Liver (tissue), 9 donors: ENCODE results near the gene RPTOR. TPM values are rescaled to one million over a fixed set of nuclear protein-coding genes. Genes with fewer than 3 reads are reported as not detected.

Experiments
- DNase-seq: peaks from one replicate; pipeline ENCODE4 v3.0.0-alpha.2; 2017; ENCODE audit warnings: low spot score
- H3K27ac ChIP-seq, 2 donors: one replicate each; pipeline ENCODE4 v1.7.0; 2013; ENCODE audit warnings: inconsistent platforms in 2 of 2, low read length in 2 of 2, control low read depth in 1 of 2, low read depth in 1 of 2, mild to moderate bottlenecking in 1 of 2
- H3K27me3 ChIP-seq, 4 donors: one replicate each; pipeline versions ENCODE4 v1.6.1 to v1.7.0; 2013; ENCODE audit warnings: low read length in 3 of 4, inconsistent platforms in 1 of 4, mild to moderate bottlenecking in 1 of 4, moderate library complexity in 1 of 4; ENCODE audit not compliant: control insufficient read depth in 4 of 4, insufficient read depth in 4 of 4
- H3K36me3 ChIP-seq, 4 donors: one replicate each; pipeline versions ENCODE4 v1.6.1 to v1.7.0; 2013; ENCODE audit warnings: low read length in 3 of 4, mild to moderate bottlenecking in 3 of 4, low read depth in 1 of 4, moderate library complexity in 1 of 4; ENCODE audit not compliant: control insufficient read depth in 4 of 4, insufficient read depth in 3 of 4
- H3K4me1 ChIP-seq, 4 donors: one replicate each; pipeline versions ENCODE4 v1.6.1 to v1.7.0; 2013; ENCODE audit warnings: low read length in 3 of 4, mild to moderate bottlenecking in 3 of 4, moderate library complexity in 1 of 4; ENCODE audit not compliant: control insufficient read depth in 4 of 4, insufficient read depth in 4 of 4
- H3K4me3 ChIP-seq, 3 donors: one replicate each; pipeline versions ENCODE4 v1.6.1 to v1.7.0; 2013; ENCODE audit warnings: low read length in 3 of 3, control low read depth in 1 of 3, low read depth in 1 of 3, mild to moderate bottlenecking in 1 of 3
- H3K9ac ChIP-seq, 2 donors: one replicate each; pipeline ENCODE4 v1.7.0; 2013; ENCODE audit warnings: low read length in 2 of 2, mild to moderate bottlenecking in 2 of 2, moderate library complexity in 2 of 2, control low read depth in 1 of 2, low read depth in 1 of 2
- H3K9me3 ChIP-seq, 4 donors: one replicate each; pipeline versions ENCODE4 v1.6.1 to v1.7.0; 2013; ENCODE audit warnings: low read length in 3 of 4; ENCODE audit not compliant: control insufficient read depth in 4 of 4
- ATF3 ChIP-seq: IDR thresholded peaks from 2 replicates; pipeline ENCODE4 v1.6.1; 2016; ENCODE audit warnings: antibody characterized with exemption
- CTCF ChIP-seq: fragments of 150-350 bp; IDR thresholded peaks from 2 replicates; pipeline ENCODE4 v1.5.1; 2017; ENCODE audit warnings: improper control_type of control experiment, low read depth, low read length; ENCODE audit not compliant: missing input control
- EGR1 ChIP-seq, 2 donors: IDR thresholded peaks; 2 replicates each; pipeline ENCODE4 v1.6.1; 2016 to 2018; ENCODE audit warnings: antibody characterized with exemption in 2 of 2, low read depth in 2 of 2
- FOXA2 ChIP-seq: IDR thresholded peaks from 2 replicates; pipeline ENCODE4 v1.6.1; 2016; ENCODE audit warnings: antibody characterized with exemption
- GABPA ChIP-seq, 2 donors: IDR thresholded peaks in 1 of 2; conservative IDR thresholded peaks in 1 of 2; 2 replicates each; pipeline ENCODE4 v1.6.1; 2016; ENCODE audit warnings: antibody characterized with exemption in 2 of 2, mild to moderate bottlenecking in 1 of 2, moderate library complexity in 1 of 2
- HNF4A ChIP-seq, 2 donors: conservative IDR thresholded peaks; 2 replicates each; pipeline ENCODE4 v1.6.1; 2016; ENCODE audit warnings: antibody characterized with exemption in 2 of 2, mild to moderate bottlenecking in 2 of 2
- HNF4G ChIP-seq: IDR thresholded peaks from 2 replicates; pipeline ENCODE4 v1.6.1; 2016; ENCODE audit warnings: antibody characterized with exemption
- JUND ChIP-seq, 2 donors: IDR thresholded peaks; 2 replicates each; pipeline ENCODE4 v1.6.1; 2016; ENCODE audit warnings: antibody characterized with exemption in 2 of 2
- MAX ChIP-seq: IDR thresholded peaks from 2 replicates; pipeline ENCODE4 v1.6.1; 2016; ENCODE audit warnings: antibody characterized with exemption
- NR2F2 ChIP-seq: IDR thresholded peaks from 2 replicates; pipeline ENCODE4 v1.6.1; 2016; ENCODE audit warnings: antibody characterized with exemption
- RAD21 ChIP-seq, 2 donors: IDR thresholded peaks; 2 replicates each; pipeline ENCODE4 v1.6.1; 2016; ENCODE audit warnings: antibody characterized with exemption in 2 of 2, mild to moderate bottlenecking in 2 of 2
- REST ChIP-seq: IDR thresholded peaks from 2 replicates; pipeline ENCODE4 v1.6.1; 2016; ENCODE audit warnings: antibody characterized with exemption, mild to moderate bottlenecking
- RXRA ChIP-seq, 2 donors: IDR thresholded peaks; 2 replicates each; pipeline ENCODE4 v1.6.1; 2017 to 2018; ENCODE audit warnings: antibody characterized with exemption in 2 of 2, mild to moderate bottlenecking in 1 of 2
- SP1 ChIP-seq: IDR thresholded peaks from 2 replicates; pipeline ENCODE4 v1.6.1; 2018; ENCODE audit warnings: antibody characterized with exemption, mild to moderate bottlenecking
- TAF1 ChIP-seq: conservative IDR thresholded peaks from 2 replicates; pipeline ENCODE4 v1.6.1; 2016; ENCODE audit warnings: antibody characterized with exemption, mild to moderate bottlenecking
- WGBS: extraction: QIAGEN DNeasy Blood & Tissue Kit; methylation state at CpG from one replicate; pipeline ENCODE4 v1.1.7; 2013; 5-methylcytosine and 5-hydroxymethylcytosine counted together
- polyA plus RNA-seq, 2 donors: library from polyadenylated mRNA; stranded (reverse) in 1 of 2; unstranded in 1 of 2; fragments of 200-250 nt in 1 of 2; fragments of >200 nt in 1 of 2; fragmentation: Nextera tagmentation in 1 of 2; extraction: Ambion mirVana in 1 of 2; gene quantifications; one replicate each; pipeline versions ENCODE4 v1.2.1 to v1.2.3, GENCODE V29; 2013 to 2015
- total RNA-seq, 2 donors: library from RNA; depleted of rRNA; stranded (reverse); fragments of >200 nt; gene quantifications; one replicate each; pipeline ENCODE4 v1.2.3, GENCODE V29; 2014
- TF ChIP-seq, protein P1 (sequence below): IDR thresholded peaks from 2 replicates; pipeline ENCODE4 v1.6.1; 2016; ENCODE audit warnings: antibody characterized with exemption
- donor health status: healthy.
- donor health status: healthy.
- donor health status: healthy.
- donor health status: healthy.
- donor health status: healthy.

The RPTOR gene
- total and polyA plus RNA-seq, 4 donors: 4.8 to 25.4 (median 11.6) TPM

DNA sequence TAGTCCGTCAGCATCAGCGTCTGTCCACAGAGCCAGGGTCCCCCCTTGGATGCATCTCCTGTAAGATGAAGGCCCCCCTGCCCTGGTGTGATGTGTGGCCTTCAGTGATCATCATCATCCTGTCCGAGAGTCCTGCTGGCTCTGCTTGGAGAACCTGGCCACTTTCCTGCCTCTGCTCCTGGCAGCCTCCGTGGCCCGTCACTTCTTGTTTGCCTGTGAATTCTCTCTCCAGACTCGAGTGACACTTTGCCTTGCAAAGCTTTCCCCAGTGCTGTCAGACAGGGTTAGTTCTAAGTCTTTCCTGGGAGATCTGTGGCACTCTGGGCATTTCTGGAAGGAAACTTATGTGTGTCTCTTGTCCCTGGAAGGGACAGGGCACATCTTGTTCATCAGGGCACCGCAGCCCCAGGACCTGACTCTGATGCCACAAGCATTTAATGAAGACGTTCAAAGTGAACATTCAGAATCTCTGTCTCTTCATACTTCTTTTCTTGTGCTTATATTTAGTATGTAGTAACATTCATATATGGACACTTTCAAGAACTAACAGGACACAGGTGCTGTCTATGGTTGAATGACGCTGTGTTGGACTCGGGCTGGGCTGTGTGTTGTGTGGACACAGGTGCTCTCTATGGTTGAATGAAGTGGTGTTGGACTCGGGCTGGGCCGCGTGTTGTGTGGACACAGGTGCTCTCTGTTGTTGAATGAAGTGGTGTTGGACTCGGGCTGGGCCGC is 68.5 kb downstream of the RPTOR start:
- no peak overlapping the region for H3K4me3 ChIP-seq
- no peak overlapping the region for H3K27ac ChIP-seq
- TF ChIP-seq ATF3: no peak
- no peak for TF ChIP-seq HNF4G
- no peak for TF ChIP-seq GABPA (IDR thresholded peaks at IDR 0.05 in 1 of 2, conservative IDR thresholded peaks at IDR 0.05 in 1 of 2)
- TF ChIP-seq EGR1 (IDR thresholded peaks at IDR 0.05; ENCODE audit: low read depth in 2 of 2): no peak
- no peak for TF ChIP-seq MAX
- TF ChIP-seq RXRA (IDR thresholded peaks at IDR 0.05): no peak
- TF ChIP-seq TAF1: no peak
- no peak for TF ChIP-seq FOXA2
- TF ChIP-seq HNF4A (conservative IDR thresholded peaks at IDR 0.05): no peak
- TF ChIP-seq NR2F2: no peak
- TF ChIP-seq JUND (IDR thresholded peaks at IDR 0.05): no peak
- TF ChIP-seq RAD21 (IDR thresholded peaks at IDR 0.05): no peak
- no peak for TF ChIP-seq CTCF
- no peak overlapping the region for H3K9ac ChIP-seq
- H3K36me3 ChIP-seq: no peaks in the 10 kb centered on the region
- no peaks in the 10 kb centered on the region for H3K27me3 ChIP-seq
- WGBS: 89% methylated on average over 15 of the region's 15 CpGs
- H3K9me3 ChIP-seq: no peaks in the 10 kb centered on the region
- no peak for DNase-seq
- no peaks in the 10 kb centered on the region for H3K4me1 ChIP-seq

- H3K9me3 ChIP-seq: no peaks in the 10 kb centered on the region
- H3K9ac ChIP-seq: no peak overlapping the region
- no peaks in the 10 kb centered on the region for H3K27me3 ChIP-seq
- no peaks in the 10 kb centered on the region for H3K36me3 ChIP-seq
- DNase-seq: no peak
- no peak overlapping the region for H3K27ac ChIP-seq
- no peak overlapping the region for H3K4me3 ChIP-seq
- 96% methylated on average over 12 of the region's 12 CpGs for WGBS
- H3K4me1 ChIP-seq: no peaks in the 10 kb centered on the region
- TF ChIP-seq SP1 (no peak), JUND (IDR thresholded peaks at IDR 0.05) (no peak), RAD21 (IDR thresholded peaks at IDR 0.05) (no peak), TAF1 (no peak), GABPA (IDR thresholded peaks at IDR 0.05 in 1 of 2, conservative IDR thresholded peaks at IDR 0.05 in 1 of 2) (no peak), HNF4G (no peak), RXRA (IDR thresholded peaks at IDR 0.05) (no peak), NR2F2 (no peak), CTCF (no peak), MAX (no peak), FOXA2 (no peak), REST (no peak)
- TF ChIP-seq, protein P1, sequence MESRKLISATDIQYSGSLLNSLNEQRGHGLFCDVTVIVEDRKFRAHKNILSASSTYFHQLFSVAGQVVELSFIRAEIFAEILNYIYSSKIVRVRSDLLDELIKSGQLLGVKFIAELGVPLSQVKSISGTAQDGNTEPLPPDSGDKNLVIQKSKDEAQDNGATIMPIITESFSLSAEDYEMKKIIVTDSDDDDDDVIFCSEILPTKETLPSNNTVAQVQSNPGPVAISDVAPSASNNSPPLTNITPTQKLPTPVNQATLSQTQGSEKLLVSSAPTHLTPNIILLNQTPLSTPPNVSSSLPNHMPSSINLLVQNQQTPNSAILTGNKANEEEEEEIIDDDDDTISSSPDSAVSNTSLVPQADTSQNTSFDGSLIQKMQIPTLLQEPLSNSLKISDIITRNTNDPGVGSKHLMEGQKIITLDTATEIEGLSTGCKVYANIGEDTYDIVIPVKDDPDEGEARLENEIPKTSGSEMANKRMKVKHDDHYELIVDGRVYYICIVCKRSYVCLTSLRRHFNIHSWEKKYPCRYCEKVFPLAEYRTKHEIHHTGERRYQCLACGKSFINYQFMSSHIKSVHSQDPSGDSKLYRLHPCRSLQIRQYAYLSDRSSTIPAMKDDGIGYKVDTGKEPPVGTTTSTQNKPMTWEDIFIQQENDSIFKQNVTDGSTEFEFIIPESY: no peak
Observed at GRCh38 chr17:80613732-80614071, 69.1 kb downstream of the RPTOR start.
